CD14-positive monocyte (primary cell): ENCODE measurements around the gene PPTC7. TPM values are rescaled to one million over a fixed set of nuclear protein-coding genes. Genes with fewer than 3 reads are reported as not detected.

Source experiments
- DNase-seq, 3 donors: peaks; one replicate each; pipeline ENCODE4 v3.0.0-alpha.2; 2011 to 2022
- H2AFZ ChIP-seq: 2 replicates; pipeline ENCODE4 v1.6.0; 2012; ENCODE audit warnings: mild to moderate bottlenecking, low read depth, low read length, inconsistent platforms; ENCODE audit not compliant: insufficient read depth, poor library complexity, severe bottlenecking
- H3K27ac ChIP-seq, 2 donors: 1 replicate in 1 of 2; 2 replicates in 1 of 2; pipeline ENCODE4 v1.5.1; 2012 to 2013; ENCODE audit warnings: low read length in 2 of 2, control low read depth in 1 of 2, inconsistent platforms in 1 of 2, low read depth in 1 of 2, mild to moderate bottlenecking in 1 of 2
- H3K27me3 ChIP-seq, 2 donors: one replicate each; pipeline versions ENCODE4 v1.6.0 to v1.6.1; 2011 to 2013; ENCODE audit warnings: low read length in 2 of 2; ENCODE audit not compliant: control insufficient read depth in 2 of 2, insufficient read depth in 2 of 2
- H3K36me3 ChIP-seq, 2 donors: replicated peaks in 1 of 2; 1 replicate in 1 of 2; 2 replicates in 1 of 2; pipeline versions ENCODE4 v1.5.1 to v1.6.1; 2012 to 2013; ENCODE audit warnings: low read length in 2 of 2, control low read depth in 1 of 2, inconsistent platforms in 1 of 2, mild to moderate bottlenecking in 1 of 2; ENCODE audit not compliant: insufficient read depth in 2 of 2, control insufficient read depth in 1 of 2
- H3K4me1 ChIP-seq, 2 donors: 1 replicate in 1 of 2; 2 replicates in 1 of 2; pipeline versions ENCODE4 v1.5.1 to v1.6.1; 2012 to 2013; ENCODE audit warnings: low read length in 2 of 2, control low read depth in 1 of 2, inconsistent platforms in 1 of 2, mild to moderate bottlenecking in 1 of 2, moderate library complexity in 1 of 2; ENCODE audit not compliant: insufficient read depth in 2 of 2, control insufficient read depth in 1 of 2
- H3K4me2 ChIP-seq: replicated peaks from 2 replicates; pipeline ENCODE3; 2012; ENCODE audit warnings: low read length, moderate library complexity, mild to moderate bottlenecking; ENCODE audit not compliant: poor library complexity, severe bottlenecking; ENCODE audit errors: extremely low read depth
- H3K4me3 ChIP-seq, 3 experiments: fragments of 200-600 bp in 1 of 3; sonication (generic) in 1 of 3; replicated peaks in 1 of 3; 1 replicate in 2 of 3; 2 replicates in 1 of 3; pipeline ENCODE4 v1.5.1; 2011 to 2013; ENCODE audit warnings: low read length in 3 of 3, mild to moderate bottlenecking in 3 of 3, control low read depth in 2 of 3, low read depth in 2 of 3, inconsistent platforms in 1 of 3, moderate library complexity in 1 of 3
- H3K79me2 ChIP-seq: 2 replicates; pipeline ENCODE4 v1.6.0; 2012; ENCODE audit warnings: mild to moderate bottlenecking, control low read depth, inconsistent platforms, low read length, moderate library complexity; ENCODE audit not compliant: insufficient read depth
- H3K9ac ChIP-seq: 2 replicates; pipeline ENCODE4 v1.6.0; 2017; ENCODE audit warnings: low read length, mild to moderate bottlenecking; ENCODE audit not compliant: insufficient read depth, poor library complexity, severe bottlenecking
- H3K9me3 ChIP-seq, 2 donors: replicated peaks in 1 of 2; 1 replicate in 1 of 2; 2 replicates in 1 of 2; pipeline versions ENCODE4 v1.5.1 to v1.6.1; 2012 to 2013; ENCODE audit warnings: low read length in 2 of 2, control low read depth in 1 of 2; ENCODE audit not compliant: control insufficient read depth in 1 of 2, insufficient read depth in 1 of 2
- H4K20me1 ChIP-seq: 2 replicates; pipeline ENCODE4 v1.6.0; 2012; ENCODE audit warnings: mild to moderate bottlenecking, low read length, control low read depth, moderate library complexity; ENCODE audit not compliant: insufficient read depth
- H3K27ac Mint-ChIP-seq, 7 donors: one replicate each; pipeline ENCODE4 v1.8.0; 2020; ENCODE audit warnings: mild to moderate bottlenecking in 7 of 7, mixed read lengths in 7 of 7, moderate library complexity in 6 of 7, inconsistent platforms in 2 of 7
- H3K27me3 Mint-ChIP-seq, 3 donors: one replicate each; pipeline ENCODE4 v1.8.0; 2021 to 2022; ENCODE audit warnings: low read depth in 3 of 3, mild to moderate bottlenecking in 3 of 3, mixed read lengths in 3 of 3, moderate library complexity in 3 of 3, inconsistent platforms in 1 of 3
- H3K36me3 Mint-ChIP-seq, 2 donors: one replicate each; pipeline ENCODE4 v1.8.0; 2020; ENCODE audit warnings: mixed read lengths in 2 of 2, inconsistent platforms in 1 of 2, mild to moderate bottlenecking in 1 of 2
- H3K4me1 Mint-ChIP-seq: one replicate; pipeline ENCODE4 v1.8.0; 2020; ENCODE audit warnings: mild to moderate bottlenecking, mixed read lengths
- H3K4me3 Mint-ChIP-seq, 2 donors: one replicate each; pipeline ENCODE4 v1.8.0; 2020; ENCODE audit warnings: mild to moderate bottlenecking in 2 of 2, mixed read lengths in 2 of 2, moderate library complexity in 1 of 2
- H3K9me3 Mint-ChIP-seq, 7 donors: one replicate each; pipeline ENCODE4 v1.8.0; 2020 to 2022; ENCODE audit warnings: mixed read lengths in 7 of 7, mild to moderate bottlenecking in 6 of 7, moderate library complexity in 6 of 7, inconsistent platforms in 2 of 7
- CTCF ChIP-seq: fragments of 200-600 bp; IDR thresholded peaks from one replicate; pipeline ENCODE4 v1.8.0; 2022; ENCODE audit warnings: antibody characterized with exemption, mild to moderate bottlenecking
- WGBS: methylation state at CpG from one replicate; pipeline ENCODE4 v1.1.5; 2013; ENCODE audit warnings: missing lambda C conversion rate; ENCODE audit not compliant: insufficient coverage; 5-methylcytosine and 5-hydroxymethylcytosine counted together
- intact Hi-C, 2 donors: fragments of 100-400 bp; cut with micrococcal nuclease; formaldehyde crosslinking; loops; one replicate each; pipeline versions ENCODE4 v1.15.0 to v1.15.1; 2023
- polyA plus RNA-seq, 3 donors: library from polyadenylated mRNA; depleted of rRNA in 1 of 3; unstranded in 2 of 3; stranded (reverse) in 1 of 3; fragments of 300-500 nt in 2 of 3; fragments of >200 nt in 1 of 3; fragmentation: Illumina TruSeq in 2 of 3; gene quantifications; 1 replicate in 2 of 3; 2 replicates in 1 of 3; pipeline ENCODE4 v1.2.3, GENCODE V29; 2012 to 2021

PPTC7 gene
- polyA plus RNA-seq, 3 donors = 11.6 to 36.5 (median 15.1) TPM

GRCh38 chr12:110540048-110540447 is 43.1 kb downstream of the PPTC7 start:
- intact Hi-C loops = no loop called here
- TF ChIP-seq CTCF = no peak
- H3K27ac ChIP-seq = peak overlapping the region in 1 of 2 donors; percentile 15
- no peak overlapping the region for H3K4me3 ChIP-seq
- no peak overlapping the region for H2AFZ ChIP-seq
- 100% methylated on average over 3 of the region's 8 CpGs for WGBS
- no peaks in the 10 kb centered on the region for H3K9me3 ChIP-seq
- H3K36me3 ChIP-seq = peaks cover 59 to 99% of the 10 kb centered on the region in 2 donors
- DNase-seq = no peak
- H3K27me3 ChIP-seq = no peaks in the 10 kb centered on the region
- Mint-ChIP-seq H3K36me3 (peaks cover 65 to 99% of the 10 kb centered on the region in 2 donors), H3K4me1 (peaks cover 5% of the 10 kb centered on the region), H3K27me3 (no peaks in the 10 kb centered on the region), H3K4me3 (no peak overlapping the region), H3K27ac (peak overlapping the region in 1 of 7 donors; percentile 36), H3K9me3 (no peaks in the 10 kb centered on the region)
- H3K9ac ChIP-seq = no peak overlapping the region
- no peak overlapping the region for H3K4me2 ChIP-seq
- H4K20me1 ChIP-seq = peaks cover 98% of the 10 kb centered on the region
- H3K79me2 ChIP-seq = peaks cover 48% of the 10 kb centered on the region
- H3K4me1 ChIP-seq = no peaks in the 10 kb centered on the region

- Mint-ChIP-seq H3K27ac (peak overlapping the region in 3 of 7 donors; percentile 0 to 82 (median 42)), H3K9me3 (no peaks in the 10 kb centered on the region), H3K4me3 (no peak overlapping the region), H3K4me1 (peaks cover 2% of the 10 kb centered on the region), H3K36me3 (peaks cover 69 to 99% of the 10 kb centered on the region in 2 donors), H3K27me3 (no peaks in the 10 kb centered on the region)
- peaks cover 43% of the 10 kb centered on the region for H3K79me2 ChIP-seq
- H4K20me1 ChIP-seq = peaks cover 98% of the 10 kb centered on the region
- peaks cover 61 to 99% of the 10 kb centered on the region in 2 donors for H3K36me3 ChIP-seq
- no peak overlapping the region for H3K4me2 ChIP-seq
- no peak overlapping the region for H2AFZ ChIP-seq
- peak overlapping the region in 1 of 2 donors; percentile 15 for H3K27ac ChIP-seq
- no peak for DNase-seq
- no peaks in the 10 kb centered on the region for H3K4me1 ChIP-seq
- intact Hi-C loops = no loop called here
- no peak overlapping the region for H3K4me3 ChIP-seq
- no peak for TF ChIP-seq CTCF
- no peaks in the 10 kb centered on the region for H3K27me3 ChIP-seq
- no CpG with 5 or more reads among the region's 5 CpGs for WGBS
- H3K9me3 ChIP-seq = no peaks in the 10 kb centered on the region
- H3K9ac ChIP-seq = no peak overlapping the region
These were observed 44.1 kb downstream of the PPTC7 start for GRCh38 chr12:110538869-110539622.
